Muscle layer of duodenum (tissue), 2 donors: ENCODE results near the gene FN1.
"Not testable (repeated sequence)": the region's sequence is repeated elsewhere in the genome, so short reads cannot be mapped to it uniquely, and the experiment has no call there.

Source experiments
- H3K27ac ChIP-seq: one replicate; pipeline ENCODE4 v1.7.0; 2013; ENCODE audit warnings: mild to moderate bottlenecking, low read length
- H3K27me3 ChIP-seq: one replicate; pipeline ENCODE4 v1.7.0; 2013; ENCODE audit warnings: low read depth, mild to moderate bottlenecking, control low read depth, low read length
- H3K36me3 ChIP-seq, 2 donors: one replicate each; pipeline ENCODE4 v1.7.0; 2013; ENCODE audit warnings: low read length in 2 of 2, control low read depth in 1 of 2, mild to moderate bottlenecking in 1 of 2; ENCODE audit not compliant: insufficient read depth in 2 of 2, control insufficient read depth in 1 of 2
- H3K4me1 ChIP-seq, 2 donors: one replicate each; pipeline ENCODE4 v1.7.0; 2013; ENCODE audit warnings: low read length in 2 of 2, mild to moderate bottlenecking in 2 of 2, control low read depth in 1 of 2, moderate library complexity in 1 of 2; ENCODE audit not compliant: insufficient read depth in 2 of 2, control insufficient read depth in 1 of 2
- H3K4me3 ChIP-seq, 2 donors: one replicate each; pipeline ENCODE4 v1.7.0; 2013; ENCODE audit warnings: low read length in 2 of 2, low read depth in 1 of 2, mild to moderate bottlenecking in 1 of 2
- H3K9me3 ChIP-seq, 2 donors: one replicate each; pipeline ENCODE4 v1.7.0; 2013; ENCODE audit warnings: low read length in 2 of 2, control low read depth in 1 of 2, mild to moderate bottlenecking in 1 of 2; ENCODE audit not compliant: control insufficient read depth in 1 of 2
- donor health status: healthy.

The FN1 gene

GRCh38 chr2:215311625-215312396 is 124.1 kb downstream of the FN1 start, which contains the start of gene ATIC:
Gene ATIC, plus strand, starts transcription at chr2:215312059. Its CDS starts 84 bp downstream, at chr2:215312143.
- H3K4me3 ChIP-seq: peak within 1 kb of the TSS; percentile 79 to 82
- H3K27me3 ChIP-seq: no peaks in the 10 kb centered on the region
- peak within 1 kb of the TSS; percentile 80 for H3K27ac ChIP-seq
- no peaks in the 10 kb centered on the region for H3K9me3 ChIP-seq
- H3K36me3 ChIP-seq: peaks cover 0 to 7% of the 10 kb centered on the region in 2 donors
- H3K4me1 ChIP-seq: peaks cover 10% of the 10 kb centered on the region in 2 donors

- H3K27me3 ChIP-seq, H3K9me3 ChIP-seq, H3K36me3 ChIP-seq: not testable (repeated sequence)
- H3K4me1 ChIP-seq: peaks cover 10% of the 10 kb centered on the region in 2 donors
- peak overlapping the region; percentile 79 to 82 for H3K4me3 ChIP-seq
- H3K27ac ChIP-seq: peak overlapping the region; percentile 80
Measured at GRCh38 chr2:215311259-215311624, 124.6 kb downstream of the FN1 start.
